ENCODE measurements around the gene PCNX2. TPM values are rescaled to one million over a fixed set of nuclear protein-coding genes. Genes with fewer than 3 reads are reported as not detected.
"Not testable (repeated sequence)": the region's sequence is repeated elsewhere in the genome, so short reads cannot be mapped to it uniquely, and the experiment has no call there.

The PCNX2 gene
- total RNA-seq, 2 donors from 2014 or later, result 12.9 to 16.8 TPM

GRCh38 chr1:233005703-233006102 lies 289.8 kb downstream of the PCNX2 start:
- intact Hi-C loops (cut with DNase I), result no loop called here
- no peak for DNase-seq (ENCODE audit: low spot score)

- DNase-seq (ENCODE audit: low spot score), result no peak
- intact Hi-C loops (cut with DNase I), result no loop called here
These were observed 290.4 kb downstream of the PCNX2 start for GRCh38 chr1:233005156-233005555.

GRCh38 chr1:233004451-233004850 lies 291.1 kb downstream of the PCNX2 start:
- intact Hi-C loops (cut with DNase I), result no loop called here
- no peak for DNase-seq (ENCODE audit: low spot score)

- intact Hi-C loops (cut with DNase I); DNase-seq (ENCODE audit: low spot score): not testable (repeated sequence)
These were observed 291.9 kb downstream of the PCNX2 start for GRCh38 chr1:233003638-233004037.

- no peak for DNase-seq (ENCODE audit: low spot score)
- intact Hi-C loops (cut with DNase I), result no loop called here
These were observed 295.4 kb downstream of the PCNX2 start for GRCh38 chr1:232999956-233000625.

GRCh38 chr1:232998646-232999045 lies 296.9 kb downstream of the PCNX2 start:
- no peak for DNase-seq (ENCODE audit: low spot score)
- intact Hi-C loops (cut with DNase I), result no loop called here

GRCh38 chr1:232998138-232998537 lies 297.4 kb downstream of the PCNX2 start:
- intact Hi-C loops (cut with DNase I), result no loop called here
- no peak for DNase-seq (ENCODE audit: low spot score)

GRCh38 chr1:232996143-232996542 lies 299.4 kb downstream of the PCNX2 start:
- no peak for DNase-seq (ENCODE audit: low spot score)
- intact Hi-C loops (cut with DNase I), result no loop called here

GRCh38 chr1:232995189-232995588 lies 300.3 kb downstream of the PCNX2 start:
- intact Hi-C loops (cut with DNase I), result no loop called here
- DNase-seq (ENCODE audit: low spot score), result no peak

- DNase-seq (ENCODE audit: low spot score), result no peak
- intact Hi-C loops (cut with DNase I), result no loop called here
These were observed 302.0 kb downstream of the PCNX2 start for GRCh38 chr1:232993555-232993954.

- intact Hi-C loops (cut with DNase I), result no loop called here
These were observed 303.3 kb downstream of the PCNX2 start for GRCh38 chr1:232992227-232992626.

GRCh38 chr1:232991238-232991637 lies 304.3 kb downstream of the PCNX2 start:
- intact Hi-C loops (cut with DNase I), result no loop called here

More at GRCh38 chr1:232992227-232992626, 303.3 kb downstream of the PCNX2 start:
- no peak for DNase-seq (ENCODE audit: low spot score)

GRCh38 chr1:232990176-232991128 lies 305.1 kb downstream of the PCNX2 start:
- intact Hi-C loops (cut with DNase I), result no loop called here
- DNase-seq (ENCODE audit: low spot score), result no peak

More at GRCh38 chr1:232991238-232991637, 304.3 kb downstream of the PCNX2 start:
- DNase-seq (ENCODE audit: low spot score), result no peak

- DNase-seq (ENCODE audit: low spot score), result no peak
- intact Hi-C loops (cut with DNase I), result no loop called here
These were observed 306.9 kb downstream of the PCNX2 start for GRCh38 chr1:232988572-232989040.

GRCh38 chr1:232987774-232988140 lies 307.8 kb downstream of the PCNX2 start:
- intact Hi-C loops (cut with DNase I), result no loop called here
- no peak for DNase-seq (ENCODE audit: low spot score)

GRCh38 chr1:232987046-232987773 lies 308.3 kb downstream of the PCNX2 start:
- DNase-seq (ENCODE audit: low spot score), result no peak
- intact Hi-C loops (cut with DNase I), result no loop called here

GRCh38 chr1:232986527-232986922 lies 309.0 kb downstream of the PCNX2 start:
- DNase-seq (ENCODE audit: low spot score), result no peak
- intact Hi-C loops (cut with DNase I), result no loop called here

GRCh38 chr1:232985882-232986526 lies 309.5 kb downstream of the PCNX2 start:
- no peak for DNase-seq (ENCODE audit: low spot score)
- intact Hi-C loops (cut with DNase I), result no loop called here

All from posterior vena cava (tissue), 2 donors.